CD14-positive monocyte (primary cell): ENCODE results near the gene CUTA. TPM values are rescaled to one million over a fixed set of nuclear protein-coding genes. Genes with fewer than 3 reads are reported as not detected.

Experiments used
- DNase-seq, 3 donors: peaks; one replicate each; pipeline ENCODE4 v3.0.0-alpha.2; 2011 to 2022
- H2AFZ ChIP-seq: 2 replicates; pipeline ENCODE4 v1.6.0; 2012; ENCODE audit warnings: mild to moderate bottlenecking, low read depth, low read length, inconsistent platforms; ENCODE audit not compliant: insufficient read depth, poor library complexity, severe bottlenecking
- H3K27ac ChIP-seq, 2 donors: 1 replicate in 1 of 2; 2 replicates in 1 of 2; pipeline ENCODE4 v1.5.1; 2012 to 2013; ENCODE audit warnings: low read length in 2 of 2, control low read depth in 1 of 2, inconsistent platforms in 1 of 2, low read depth in 1 of 2, mild to moderate bottlenecking in 1 of 2
- H3K27me3 ChIP-seq, 2 donors: one replicate each; pipeline versions ENCODE4 v1.6.0 to v1.6.1; 2011 to 2013; ENCODE audit warnings: low read length in 2 of 2; ENCODE audit not compliant: control insufficient read depth in 2 of 2, insufficient read depth in 2 of 2
- H3K36me3 ChIP-seq, 2 donors: replicated peaks in 1 of 2; 1 replicate in 1 of 2; 2 replicates in 1 of 2; pipeline versions ENCODE4 v1.5.1 to v1.6.1; 2012 to 2013; ENCODE audit warnings: low read length in 2 of 2, control low read depth in 1 of 2, inconsistent platforms in 1 of 2, mild to moderate bottlenecking in 1 of 2; ENCODE audit not compliant: insufficient read depth in 2 of 2, control insufficient read depth in 1 of 2
- H3K4me1 ChIP-seq, 2 donors: 1 replicate in 1 of 2; 2 replicates in 1 of 2; pipeline versions ENCODE4 v1.5.1 to v1.6.1; 2012 to 2013; ENCODE audit warnings: low read length in 2 of 2, control low read depth in 1 of 2, inconsistent platforms in 1 of 2, mild to moderate bottlenecking in 1 of 2, moderate library complexity in 1 of 2; ENCODE audit not compliant: insufficient read depth in 2 of 2, control insufficient read depth in 1 of 2
- H3K4me2 ChIP-seq: replicated peaks from 2 replicates; pipeline ENCODE3; 2012; ENCODE audit warnings: low read length, moderate library complexity, mild to moderate bottlenecking; ENCODE audit not compliant: poor library complexity, severe bottlenecking; ENCODE audit errors: extremely low read depth
- H3K4me3 ChIP-seq, 3 experiments: fragments of 200-600 bp in 1 of 3; sonication (generic) in 1 of 3; replicated peaks in 1 of 3; 1 replicate in 2 of 3; 2 replicates in 1 of 3; pipeline ENCODE4 v1.5.1; 2011 to 2013; ENCODE audit warnings: low read length in 3 of 3, mild to moderate bottlenecking in 3 of 3, control low read depth in 2 of 3, low read depth in 2 of 3, inconsistent platforms in 1 of 3, moderate library complexity in 1 of 3
- H3K79me2 ChIP-seq: 2 replicates; pipeline ENCODE4 v1.6.0; 2012; ENCODE audit warnings: mild to moderate bottlenecking, control low read depth, inconsistent platforms, low read length, moderate library complexity; ENCODE audit not compliant: insufficient read depth
- H3K9ac ChIP-seq: 2 replicates; pipeline ENCODE4 v1.6.0; 2017; ENCODE audit warnings: low read length, mild to moderate bottlenecking; ENCODE audit not compliant: insufficient read depth, poor library complexity, severe bottlenecking
- H3K9me3 ChIP-seq, 2 donors: replicated peaks in 1 of 2; 1 replicate in 1 of 2; 2 replicates in 1 of 2; pipeline versions ENCODE4 v1.5.1 to v1.6.1; 2012 to 2013; ENCODE audit warnings: low read length in 2 of 2, control low read depth in 1 of 2; ENCODE audit not compliant: control insufficient read depth in 1 of 2, insufficient read depth in 1 of 2
- H4K20me1 ChIP-seq: 2 replicates; pipeline ENCODE4 v1.6.0; 2012; ENCODE audit warnings: mild to moderate bottlenecking, low read length, control low read depth, moderate library complexity; ENCODE audit not compliant: insufficient read depth
- H3K27ac Mint-ChIP-seq, 7 donors: one replicate each; pipeline ENCODE4 v1.8.0; 2020; ENCODE audit warnings: mild to moderate bottlenecking in 7 of 7, mixed read lengths in 7 of 7, moderate library complexity in 6 of 7, inconsistent platforms in 2 of 7
- H3K27me3 Mint-ChIP-seq, 3 donors: one replicate each; pipeline ENCODE4 v1.8.0; 2021 to 2022; ENCODE audit warnings: low read depth in 3 of 3, mild to moderate bottlenecking in 3 of 3, mixed read lengths in 3 of 3, moderate library complexity in 3 of 3, inconsistent platforms in 1 of 3
- H3K36me3 Mint-ChIP-seq, 2 donors: one replicate each; pipeline ENCODE4 v1.8.0; 2020; ENCODE audit warnings: mixed read lengths in 2 of 2, inconsistent platforms in 1 of 2, mild to moderate bottlenecking in 1 of 2
- H3K4me1 Mint-ChIP-seq: one replicate; pipeline ENCODE4 v1.8.0; 2020; ENCODE audit warnings: mild to moderate bottlenecking, mixed read lengths
- H3K4me3 Mint-ChIP-seq, 2 donors: one replicate each; pipeline ENCODE4 v1.8.0; 2020; ENCODE audit warnings: mild to moderate bottlenecking in 2 of 2, mixed read lengths in 2 of 2, moderate library complexity in 1 of 2
- H3K9me3 Mint-ChIP-seq, 7 donors: one replicate each; pipeline ENCODE4 v1.8.0; 2020 to 2022; ENCODE audit warnings: mixed read lengths in 7 of 7, mild to moderate bottlenecking in 6 of 7, moderate library complexity in 6 of 7, inconsistent platforms in 2 of 7
- CTCF ChIP-seq: fragments of 200-600 bp; IDR thresholded peaks from one replicate; pipeline ENCODE4 v1.8.0; 2022; ENCODE audit warnings: antibody characterized with exemption, mild to moderate bottlenecking
- WGBS: methylation state at CpG from one replicate; pipeline ENCODE4 v1.1.5; 2013; ENCODE audit warnings: missing lambda C conversion rate; ENCODE audit not compliant: insufficient coverage; 5-methylcytosine and 5-hydroxymethylcytosine counted together
- intact Hi-C, 2 donors: fragments of 100-400 bp; cut with micrococcal nuclease; formaldehyde crosslinking; loops; one replicate each; pipeline versions ENCODE4 v1.15.0 to v1.15.1; 2023
- polyA plus RNA-seq, 3 donors: library from polyadenylated mRNA; depleted of rRNA in 1 of 3; unstranded in 2 of 3; stranded (reverse) in 1 of 3; fragments of 300-500 nt in 2 of 3; fragments of >200 nt in 1 of 3; fragmentation: Illumina TruSeq in 2 of 3; gene quantifications; 1 replicate in 2 of 3; 2 replicates in 1 of 3; pipeline ENCODE4 v1.2.3, GENCODE V29; 2012 to 2021

Gene CUTA
- polyA plus RNA-seq, 3 donors = 137 to 160 (median 153) TPM

- TF ChIP-seq CTCF = no peak
- Histone ChIP-seq H3K36me3 (peaks cover 0 to 11% of the 10 kb centered on the region in 2 donors), H3K79me2 (peaks cover 55% of the 10 kb centered on the region), H3K4me1 (peaks cover 69 to 83% of the 10 kb centered on the region in 2 donors), H2AFZ (no peak overlapping the region), H3K4me2 (no peak overlapping the region), H3K27ac (peak overlapping the region in 1 of 2 donors; percentile 27), H4K20me1 (no peaks in the 10 kb centered on the region), H3K9me3 (no peaks in the 10 kb centered on the region), H3K27me3 (no peaks in the 10 kb centered on the region), H3K9ac (no peak overlapping the region), H3K4me3 (no peak overlapping the region)
- H3K27me3 Mint-ChIP-seq = peaks cover 0 to 2% (median 1%) of the 10 kb centered on the region in 3 donors
- no peak overlapping the region for H3K4me3 Mint-ChIP-seq
- H3K36me3 Mint-ChIP-seq = peaks cover 34 to 35% of the 10 kb centered on the region in 2 donors
- intact Hi-C loops = loop anchor here in 1 of 2 donors (5.0 kb wide), 1 partner anchor 34 kb away; the partner anchor contains the start of gene CUTA
- WGBS = 100% methylated on average over 3 of the region's 15 CpGs
- peak overlapping the region in 4 of 7 donors; percentile 71 to 76 (median 74) for H3K27ac Mint-ChIP-seq
- DNase-seq = no peak
- H3K9me3 Mint-ChIP-seq = peaks cover 0 to 2% (median 0%) of the 10 kb centered on the region in 7 donors
- H3K4me1 Mint-ChIP-seq = peaks cover 78% of the 10 kb centered on the region
Observed at GRCh38 chr6:33451606-33452005, 33.7 kb upstream of the CUTA start.

- H3K4me3 Mint-ChIP-seq = peak overlapping the region; percentile 45 to 83
- Histone ChIP-seq H3K9me3 (no peaks in the 10 kb centered on the region), H3K36me3 (no peaks in the 10 kb centered on the region), H3K79me2 (peaks cover 55% of the 10 kb centered on the region), H3K4me1 (peaks cover 81 to 94% of the 10 kb centered on the region in 2 donors), H3K4me2 (peak overlapping the region; percentile 66), H2AFZ (no peak overlapping the region), H3K27ac (peak overlapping the region; percentile 17 to 70), H3K4me3 (peak overlapping the region in 1 of 3 experiments; percentile 40), H3K27me3 (no peaks in the 10 kb centered on the region), H4K20me1 (no peaks in the 10 kb centered on the region), H3K9ac (peak overlapping the region; percentile 0)
- H3K36me3 Mint-ChIP-seq = peaks cover 30% of the 10 kb centered on the region in 2 donors
- intact Hi-C loops = loop anchor here in 1 of 2 donors (5.0 kb wide), 1 partner anchor 33 kb away; the partner anchor contains the start of gene CUTA
- H3K27me3 Mint-ChIP-seq = peaks cover 0 to 2% (median 1%) of the 10 kb centered on the region in 3 donors
- peaks cover 88% of the 10 kb centered on the region for H3K4me1 Mint-ChIP-seq
- WGBS = 0% methylated on average over 1 of the region's 3 CpGs
- TF ChIP-seq CTCF = no peak
- H3K9me3 Mint-ChIP-seq = peaks cover 0 to 2% (median 0%) of the 10 kb centered on the region in 7 donors
- peak in 2 of 3 donors; percentile 75 to 76 for DNase-seq
- peak overlapping the region; percentile 76 to 92 (median 88) for H3K27ac Mint-ChIP-seq
Observed at GRCh38 chr6:33450434-33450833, 32.5 kb upstream of the CUTA start.
